ENCODE measurements around the gene PURB. TPM values are rescaled to one million over a fixed set of nuclear protein-coding genes. Genes with fewer than 3 reads are reported as not detected.

PURB gene
- total and polyA plus RNA-seq, 9 of the 15 experiments (the other 6 are each of a cell fraction or from before 2014, with no cell fraction given) = 1.6 to 14.1 (median 8.8) TPM

DNA sequence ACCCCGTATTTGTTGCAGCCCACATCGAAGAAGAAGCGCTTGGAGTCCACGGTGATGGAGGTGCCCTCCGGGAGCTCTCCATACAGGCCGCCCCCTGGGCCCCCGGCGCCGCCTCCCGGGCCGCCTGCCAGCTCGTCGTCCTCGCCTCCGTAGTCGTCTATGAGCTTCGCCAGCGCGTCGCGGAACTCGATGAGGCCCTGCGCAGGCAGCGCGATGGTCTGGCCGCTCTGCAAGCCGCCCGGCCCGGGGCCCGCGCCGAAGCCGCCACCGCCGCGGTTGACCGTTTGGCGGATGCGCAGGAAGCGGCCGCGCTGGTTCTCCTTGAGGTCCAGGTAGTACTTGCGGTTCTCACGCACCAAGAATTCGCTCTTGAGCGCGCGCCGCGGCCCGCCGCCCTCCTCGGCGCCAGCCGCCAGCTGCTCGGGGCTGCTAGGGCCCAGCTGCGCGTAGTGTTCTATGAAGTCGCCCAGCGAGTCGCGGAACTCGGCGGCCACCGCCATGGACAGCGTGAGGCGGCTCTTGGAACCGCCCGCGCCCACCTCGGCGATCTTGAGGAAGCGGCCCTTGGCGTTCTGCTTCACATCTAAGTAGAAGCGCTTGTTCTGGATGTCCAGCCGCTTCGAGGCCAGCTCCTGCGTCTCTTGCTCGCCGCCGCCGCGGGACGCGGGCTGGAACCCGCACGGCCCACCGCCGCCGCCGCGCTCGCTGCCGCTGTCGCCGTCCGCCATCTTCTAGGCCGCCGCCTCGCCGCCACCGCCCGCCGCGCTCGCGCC lies 523 bp downstream of the PURB start:
- FAIRE-seq = no peak
- TF ChIP-seq SAFB (IDR thresholded peaks at IDR 0.05; ENCODE audit: borderline replicate concordance, low read depth, low read length) = 0 out of 2 replicates have a peak, but pooled peaks have one; percentile 47
- TF ChIP-seq SRSF3 (IDR thresholded peaks at IDR 0.05; ENCODE audit: insufficient read depth, low read length) = peak; percentile 68; the same call in 1 of the 2 replicates
- TF ChIP-seq NUFIP1 (IDR thresholded peaks at IDR 0.05; ENCODE audit: partially characterized antibody) = no peak
- TF ChIP-seq ZBTB7A (IDR thresholded peaks at IDR 0.05; ENCODE audit: borderline replicate concordance, control insufficient read depth, low read depth, low read length) = peak; percentile 64; the same call in 1 of the 2 replicates
- no peak for TF ChIP-seq CBX3 (IDR thresholded peaks at IDR 0.05; ENCODE audit: borderline replicate concordance in 1 of 2, low read length in 2 of 2)
- TF ChIP-seq, protein P1, sequence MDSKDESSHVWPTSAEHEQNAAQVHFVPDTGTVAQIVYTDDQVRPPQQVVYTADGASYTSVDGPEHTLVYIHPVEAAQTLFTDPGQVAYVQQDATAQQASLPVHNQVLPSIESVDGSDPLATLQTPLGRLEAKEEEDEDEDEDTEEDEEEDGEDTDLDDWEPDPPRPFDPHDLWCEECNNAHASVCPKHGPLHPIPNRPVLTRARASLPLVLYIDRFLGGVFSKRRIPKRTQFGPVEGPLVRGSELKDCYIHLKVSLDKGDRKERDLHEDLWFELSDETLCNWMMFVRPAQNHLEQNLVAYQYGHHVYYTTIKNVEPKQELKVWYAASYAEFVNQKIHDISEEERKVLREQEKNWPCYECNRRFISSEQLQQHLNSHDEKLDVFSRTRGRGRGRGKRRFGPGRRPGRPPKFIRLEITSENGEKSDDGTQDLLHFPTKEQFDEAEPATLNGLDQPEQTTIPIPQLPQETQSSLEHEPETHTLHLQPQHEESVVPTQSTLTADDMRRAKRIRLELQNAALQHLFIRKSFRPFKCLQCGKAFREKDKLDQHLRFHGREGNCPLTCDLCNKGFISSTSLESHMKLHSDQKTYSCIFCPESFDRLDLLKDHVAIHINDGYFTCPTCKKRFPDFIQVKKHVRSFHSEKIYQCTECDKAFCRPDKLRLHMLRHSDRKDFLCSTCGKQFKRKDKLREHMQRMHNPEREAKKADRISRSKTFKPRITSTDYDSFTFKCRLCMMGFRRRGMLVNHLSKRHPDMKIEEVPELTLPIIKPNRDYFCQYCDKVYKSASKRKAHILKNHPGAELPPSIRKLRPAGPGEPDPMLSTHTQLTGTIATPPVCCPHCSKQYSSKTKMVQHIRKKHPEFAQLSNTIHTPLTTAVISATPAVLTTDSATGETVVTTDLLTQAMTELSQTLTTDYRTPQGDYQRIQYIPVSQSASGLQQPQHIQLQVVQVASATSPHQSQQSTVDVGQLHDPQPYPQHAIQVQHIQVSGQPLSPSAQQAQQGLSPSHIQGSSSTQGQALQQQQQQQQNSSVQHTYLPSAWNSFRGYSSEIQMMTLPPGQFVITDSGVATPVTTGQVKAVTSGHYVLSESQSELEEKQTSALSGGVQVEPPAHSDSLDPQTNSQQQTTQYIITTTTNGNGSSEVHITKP (IDR thresholded peaks at IDR 0.05; ENCODE audit: partially characterized antibody) = no peak
- no peak for TF ChIP-seq GTF2A2 (tag; IDR thresholded peaks at IDR 0.05)
- no peak for TF ChIP-seq ZEB2 (IDR thresholded peaks at IDR 0.05)
- TF ChIP-seq CEBPZ (IDR thresholded peaks at IDR 0.05; ENCODE audit: borderline replicate concordance, low read depth, low read length) = no peak
- no peak for TF ChIP-seq MEIS2 (IDR thresholded peaks at IDR 0.05; ENCODE audit: partially characterized antibody)
- TF ChIP-seq SPI1 (IDR thresholded peaks at IDR 0.05; ENCODE audit: borderline replicate concordance, low read depth, low read length) = no peak
- no peak for TF ChIP-seq CBFA2T2 (conservative IDR thresholded peaks at IDR 0.05)
- TF ChIP-seq ZNF668 (CRISPR knock-in tag; IDR thresholded peaks at IDR 0.05) = no peak
- no peak for TF ChIP-seq KHSRP (IDR thresholded peaks at IDR 0.05)
- no peak for TF ChIP-seq RBM15 (IDR thresholded peaks at IDR 0.05; ENCODE audit: insufficient read depth, low read length)

More for the DNA sequence above, 523 bp downstream of the PURB start:
- ATAC-seq = peak; percentile 48
- CTCF ChIA-PET (ENCODE audit: low intra/inter-chr PET ratio) = no interaction called here
- no peaks in the 10 kb centered on the region for H3K9me3 ChIP-seq (replicated peaks; ENCODE audit: control insufficient read depth, insufficient read depth, low read depth, low read length)
- WGBS (ENCODE audit: insufficient coverage, low coverage, missing lambda C conversion rate) = 0% methylated on average over 67 of the region's 107 CpGs
- no TSS peak for BruUV-seq (replicated peaks)
- H3K79me2 ChIP-seq (ENCODE audit: control insufficient read depth, insufficient read depth, low read length) = peaks cover 68% of the 10 kb centered on the region
- in situ Hi-C loops (cut with MboI) (no loop called here), intact Hi-C loops (cut with micrococcal nuclease) (loop anchor here (2.0 to 5.0 kb wide), 3 partner anchors 36 to 102 kb away; partner anchors contain the start of gene H2AZ2)
- peak overlapping the region; percentile 96 for H3K27ac ChIP-seq (ENCODE audit: extremely low read depth, low read depth, low read length)
- H3K4me3 ChIP-seq = peak overlapping the region; percentile 78
- POLR2A ChIA-PET = interaction anchor here (0.6 to 3.6 kb wide), 21 partner anchors 7 to 319 kb away, joined by 3 to 43 read pairs (median 4); partner anchors contain the start of genes DDX56, H2AZ2, OGDH and PPIA
- H3K27me3 ChIP-seq (ENCODE audit: control insufficient read depth in 2 of 2, insufficient read depth in 2 of 2, low read length in 2 of 2) = no peaks in the 10 kb centered on the region
- H3K4me1 ChIP-seq (replicated peaks in 1 of 2; ENCODE audit: control insufficient read depth in 2 of 2, insufficient read depth in 2 of 2, low read length in 2 of 2) = peaks cover 16 to 36% of the 10 kb centered on the region in 2 experiments
- peak overlapping the region; percentile 89 to 99 for H3K9ac ChIP-seq (ENCODE audit: insufficient read depth in 1 of 2, low read depth in 2 of 2, low read length in 2 of 2)
- peak overlapping the region; percentile 88 for H3K4me2 ChIP-seq (ENCODE audit: insufficient read depth, low read length)
- peak; percentile 47 to 70 (median 54) for DNase-seq (ENCODE audit: extremely low read depth in 1 of 4, low spot score in 3 of 4)
- H3K36me3 ChIP-seq (ENCODE audit: control insufficient read depth, insufficient read depth, low read length) = peaks cover 45% of the 10 kb centered on the region
- no peaks in the 10 kb centered on the region for H3K9me1 ChIP-seq (ENCODE audit: control insufficient read depth, insufficient read depth, low read length)
- peak overlapping the region; percentile 74 for H2AFZ ChIP-seq (ENCODE audit: low read depth, low read length)
- peaks cover 45% of the 10 kb centered on the region for H4K20me1 ChIP-seq (replicated peaks; ENCODE audit: control insufficient read depth, insufficient read depth, low read length)

All from K562 (cell line).